Stimulated activated CD4-positive, alpha-beta T cell treated with anti-CD3 and anti-CD28 coated beads, Interleukin-1b, Interleukin-23, amount 100 ng/mL, for 48 hours (primary cell): ENCODE measurements around the gene ABCA7.

ENCODE experiments used
- DNase-seq: peaks from one replicate; pipeline ENCODE4 v3.0.0-alpha.2; 2020

The ABCA7 gene

GRCh38 chr19:1039646-1040475 is at the start of gene ABCA7:
Gene ABCA7, plus strand, starts transcription at chr19:1040107. Its CDS starts 1,255 bp downstream, at chr19:1041362.
- DNase-seq: peak; percentile 99

GRCh38 chr19:990119-990571 is 49.8 kb upstream of the ABCA7 start:
- DNase-seq: no peak

GRCh38 chr19:990746-991145 is 49.2 kb upstream of the ABCA7 start:
- no peak for DNase-seq

GRCh38 chr19:991174-991931 is 48.6 kb upstream of the ABCA7 start:
- DNase-seq: peak; percentile 90

- DNase-seq: no peak
These were observed 47.8 kb upstream of the ABCA7 start for GRCh38 chr19:991932-992669.

- DNase-seq: no peak
These were observed 47.2 kb upstream of the ABCA7 start for GRCh38 chr19:992670-993055.

- DNase-seq: no peak
These were observed 46.5 kb upstream of the ABCA7 start for GRCh38 chr19:993361-993830.

- DNase-seq: no peak
These were observed 46.0 kb upstream of the ABCA7 start for GRCh38 chr19:993831-994393.

GRCh38 chr19:994516-994915 is 45.4 kb upstream of the ABCA7 start:
- DNase-seq: no peak

GRCh38 chr19:995051-995827 is 44.7 kb upstream of the ABCA7 start:
- no peak for DNase-seq

- DNase-seq: peak; percentile 64
These were observed 43.7 kb upstream of the ABCA7 start for GRCh38 chr19:996051-996838.

GRCh38 chr19:998064-998463 is 41.8 kb upstream of the ABCA7 start:
- DNase-seq: no peak

- DNase-seq: no peak
These were observed 40.6 kb upstream of the ABCA7 start for GRCh38 chr19:999379-999719.

GRCh38 chr19:1000095-1000494 is 39.8 kb upstream of the ABCA7 start, which contains the start of gene GRIN3B:
Gene GRIN3B, plus strand, starts transcription at chr19:1000419. Its CDS starts 19 bp downstream, at chr19:1000438.
- DNase-seq: peak; percentile 69

GRCh38 chr19:1000591-1001537 is 39.0 kb upstream of the ABCA7 start:
- DNase-seq: no peak

GRCh38 chr19:1001538-1002166 is 38.3 kb upstream of the ABCA7 start:
- DNase-seq: peak; percentile 68

- DNase-seq: no peak
These were observed 37.3 kb upstream of the ABCA7 start for GRCh38 chr19:1002600-1002999.

- no peak for DNase-seq
These were observed 36.6 kb upstream of the ABCA7 start for GRCh38 chr19:1003283-1003682.

- no peak for DNase-seq
These were observed 35.6 kb upstream of the ABCA7 start for GRCh38 chr19:1004204-1004802.
